Psoas muscle (tissue), 8 donors: ENCODE measurements around the gene MXI1. TPM values are rescaled to one million over a fixed set of nuclear protein-coding genes. Genes with fewer than 3 reads are reported as not detected.

Source experiments
- ATAC-seq, 4 donors: fragments of 200-7000 bp; cut with Tn5 transposase; one replicate each; pipeline ENCODE4 v1.9.1; 2020; ENCODE audit warnings: moderate library complexity in 3 of 4, mild to moderate bottlenecking in 2 of 4
- DNase-seq, 2 donors: peaks; one replicate each; pipeline ENCODE4 v3.0.0-alpha.2; 2020
- H3K27ac ChIP-seq: fragments of 200-600 bp; one replicate; pipeline ENCODE4 v1.8.0; 2022
- H3K27me3 ChIP-seq, 3 donors: fragments of 200-600 bp in 1 of 3; one replicate each; pipeline versions ENCODE4 v1.6.1 to v1.8.0; 2013 to 2022; ENCODE audit warnings: low read length in 2 of 3, mild to moderate bottlenecking in 2 of 3, moderate library complexity in 1 of 3; ENCODE audit not compliant: insufficient read depth in 3 of 3
- H3K36me3 ChIP-seq, 2 donors: fragments of 200-600 bp in 1 of 2; one replicate each; pipeline versions ENCODE4 v1.6.1 to v1.8.0; 2013 to 2022; ENCODE audit warnings: low read depth in 1 of 2, mild to moderate bottlenecking in 1 of 2, moderate library complexity in 1 of 2; ENCODE audit not compliant: insufficient read depth in 1 of 2
- H3K4me1 ChIP-seq: fragments of 200-600 bp; one replicate; pipeline ENCODE4 v1.8.0; 2022
- H3K4me3 ChIP-seq: fragments of 200-600 bp; one replicate; pipeline ENCODE4 v1.8.0; 2022; ENCODE audit warnings: mild to moderate bottlenecking
- H3K9me3 ChIP-seq: fragments of 200-600 bp; one replicate; pipeline ENCODE4 v1.8.0; 2022
- CTCF ChIP-seq: fragments of 200-600 bp; IDR thresholded peaks from one replicate; pipeline ENCODE4 v1.8.0; 2022; ENCODE audit warnings: antibody characterized with exemption
- WGBS, 3 donors: extraction: QIAGEN DNeasy Blood & Tissue Kit; methylation state at CpG; one replicate each; pipeline versions ENCODE4 v1.1.6 to v1.1.7; 2013; 5-methylcytosine and 5-hydroxymethylcytosine counted together
- intact Hi-C, 2 donors: fragments of 100-400 bp; cut with DNase I; formaldehyde crosslinking; loops; one replicate each; pipeline versions ENCODE4 v1.11.0 to v1.14.2; 2022
- polyA plus RNA-seq, 3 donors: library from polyadenylated mRNA; stranded (reverse); fragments of 200-250 nt; gene quantifications; one replicate each; pipeline ENCODE4 v1.2.3, GENCODE V29; 2013
- total RNA-seq, 4 donors: library from RNA; stranded (reverse); fragmentation: NEBNext Ultra II Directional in 2 of 4; extraction: Animal tissue kit (Norgen Biotek cat#: 25700) in 2 of 4; gene quantifications; one replicate each; pipeline versions ENCODE4 v1.2.1 to v1.2.4, GENCODE V29; 2021 to 2023
- donor health status: healthy with polysubstance abuse.
- donor health status: DM: no; HTN: no; CAD: no; lungs with moderate emphysema.
- donor health status: Bipolar disorder and iron deficiency.
- donor health status: healthy.
- donor health status: DM: yes; HTN: yes; CAD: no.
- donor health status: DM: no; HTN: no; CAD: no.
- donor health status: DM: no; HTN: no; CAD: no.
- donor health status: DM: yes; HTN: yes; CAD: no.

MXI1 gene
- total and polyA plus RNA-seq, 7 donors: 5.5 to 50.3 (median 33.3) TPM

DNA sequence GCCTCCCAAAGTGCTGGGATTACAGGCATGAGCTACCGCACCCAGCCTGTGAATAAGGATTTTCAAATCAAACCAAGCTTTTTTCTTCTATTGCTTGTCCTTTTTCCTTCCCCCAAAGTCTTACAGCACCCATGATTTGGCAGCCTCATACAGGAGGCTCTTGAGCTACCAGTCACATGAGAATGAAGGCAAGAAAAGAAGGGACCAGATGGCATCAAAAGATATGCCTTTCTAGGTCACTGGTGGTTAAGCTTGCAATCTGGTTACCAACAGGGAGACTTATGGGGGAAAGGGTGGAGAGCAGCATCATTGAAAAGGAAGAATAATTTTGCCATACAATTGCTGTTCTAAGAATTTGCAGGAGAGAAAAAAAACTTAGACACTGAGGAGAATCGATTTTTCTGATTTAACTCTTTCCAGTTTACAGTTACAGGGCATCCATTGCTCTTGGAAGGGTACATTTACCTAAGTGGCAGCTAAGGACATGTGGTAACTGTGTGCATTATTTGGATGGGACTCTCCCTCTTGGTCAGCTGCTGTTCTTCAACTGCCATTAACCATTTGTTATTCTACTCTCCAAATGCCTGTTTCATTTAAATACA is 67.8 kb downstream of the MXI1 start:
- 60 to 64% (median 63%) methylated on average over 2 of the region's 2 CpGs for WGBS, 3 donors
- H3K27ac ChIP-seq: no peak overlapping the region
- H3K4me3 ChIP-seq: no peak overlapping the region
- intact Hi-C loops: loop anchor here (5.0 to 10.0 kb wide), 3 partner anchors 48 to 390 kb away; partner anchors contain the start of gene MXI1 (in 2 of the 2)
- H3K36me3 ChIP-seq: peaks cover 0 to 7% of the 10 kb centered on the region in 2 donors
- peaks cover 72% of the 10 kb centered on the region for H3K4me1 ChIP-seq
- TF ChIP-seq CTCF: no peak
- DNase-seq: no peak
- H3K27me3 ChIP-seq: no peaks in the 10 kb centered on the region
- H3K9me3 ChIP-seq: no peaks in the 10 kb centered on the region
- peak in 1 of 4 donors; percentile 39 for ATAC-seq

- Histone ChIP-seq H3K27me3 (no peaks in the 10 kb centered on the region), H3K4me3 (no peak overlapping the region), H3K36me3 (peaks cover 0 to 19% of the 10 kb centered on the region in 2 donors), H3K4me1 (peaks cover 61% of the 10 kb centered on the region), H3K9me3 (no peaks in the 10 kb centered on the region), H3K27ac (no peak overlapping the region)
- intact Hi-C loops: loop anchor here (5.0 to 10.0 kb wide), 3 partner anchors 49 to 392 kb away; partner anchors contain the start of gene MXI1 (in 2 of the 2)
- TF ChIP-seq CTCF: no peak
- ATAC-seq: no peak
- 97 to 99% (median 98%) methylated on average over 5 of the region's 5 CpGs for WGBS, 3 donors
- no peak for DNase-seq
These were observed 69.2 kb downstream of the MXI1 start for GRCh38 chr10:110276603-110277002.

GRCh38 chr10:110277591-110277990 is 70.2 kb downstream of the MXI1 start:
- no peaks in the 10 kb centered on the region for H3K9me3 ChIP-seq
- H3K4me1 ChIP-seq: peaks cover 57% of the 10 kb centered on the region
- H3K27me3 ChIP-seq: no peaks in the 10 kb centered on the region
- no peak for TF ChIP-seq CTCF
- intact Hi-C loops: loop anchor here (5.0 to 10.0 kb wide), 3 partner anchors 50 to 393 kb away; partner anchors contain the start of gene MXI1 (in 2 of the 2)
- DNase-seq: no peak
- no peak overlapping the region for H3K4me3 ChIP-seq
- ATAC-seq: peak in 1 of 4 donors; percentile 64
- peaks cover 0 to 29% of the 10 kb centered on the region in 2 donors for H3K36me3 ChIP-seq
- 88 to 94% (median 93%) methylated on average over 2 of the region's 2 CpGs for WGBS, 3 donors
- H3K27ac ChIP-seq: no peak overlapping the region

DNA sequence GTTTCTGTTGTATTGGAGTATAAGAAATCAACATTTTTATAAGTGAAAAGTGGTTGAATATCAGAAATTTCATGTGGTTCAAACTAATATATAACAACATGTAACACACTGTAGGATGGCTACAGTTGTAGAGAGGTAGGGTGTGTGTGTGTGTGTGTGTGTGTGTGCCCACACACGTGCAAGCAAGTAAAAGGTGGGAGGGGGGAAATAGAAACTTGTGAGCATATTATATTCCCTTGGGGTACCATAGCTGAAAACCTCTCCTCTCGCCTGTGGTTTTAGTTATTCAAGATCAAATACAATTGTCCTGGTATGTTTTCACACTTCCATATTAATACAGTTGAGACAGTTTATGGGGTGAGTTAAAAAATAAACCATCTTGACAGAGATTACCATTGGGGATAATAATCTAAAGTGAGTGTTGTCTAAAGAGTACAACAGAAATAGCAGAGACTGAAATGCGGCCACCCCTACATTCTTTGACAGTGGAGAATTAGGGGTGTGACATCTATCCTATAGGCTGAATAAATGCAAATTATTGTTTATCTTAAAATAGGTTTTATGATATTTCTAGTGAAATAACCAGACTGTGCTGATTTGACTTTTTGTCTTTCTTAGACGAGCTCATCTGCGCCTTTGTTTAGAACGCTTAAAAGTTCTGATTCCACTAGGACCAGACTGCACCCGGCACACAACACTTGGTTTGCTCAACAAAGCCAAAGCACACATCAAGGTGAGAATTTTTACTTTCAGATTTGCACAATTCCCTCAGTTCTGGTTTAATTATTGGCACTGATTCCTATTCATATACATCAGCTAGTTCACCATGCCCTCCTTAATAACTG is 71.4 kb downstream of the MXI1 start:
- intact Hi-C loops: loop anchor here (1.0 to 10.0 kb wide), 5 partner anchors 51 to 394 kb away; partner anchors contain the start of gene MXI1 (in 2 of the 2)
- Histone ChIP-seq H3K36me3 (peaks cover 0 to 29% of the 10 kb centered on the region in 2 donors), H3K27ac (no peak overlapping the region), H3K9me3 (no peaks in the 10 kb centered on the region), H3K4me3 (no peak overlapping the region), H3K4me1 (peaks cover 46% of the 10 kb centered on the region), H3K27me3 (no peaks in the 10 kb centered on the region)
- DNase-seq (no peak), ATAC-seq (no peak)
- 76 to 84% (median 80%) methylated on average over 7 of the region's 7 CpGs for WGBS, 3 donors
- no peak for TF ChIP-seq CTCF
